ENCODE results near the gene ARHGEF4.

The ARHGEF4 gene

GRCh38 chr2:131009713-131010475, 173.2 kb downstream of the ARHGEF4 start:
- Histone ChIP-seq H4K20me1 (ENCODE audit: insufficient read depth, low read length, poor library complexity, severe bottlenecking) (no peaks in the 10 kb centered on the region), H3K4me2 (ENCODE audit: low read depth, low read length, poor library complexity, severe bottlenecking) (peak overlapping the region; percentile 60), H3K4me1 (ENCODE audit: insufficient read depth, low read length, poor library complexity, severe bottlenecking) (peaks cover 28% of the 10 kb centered on the region), H3K9ac (ENCODE audit: low read depth, low read length, poor library complexity, severe bottlenecking) (no peak overlapping the region), H3F3A (ENCODE audit: low read depth) (no peaks in the 10 kb centered on the region), H3K9me3 (ENCODE audit: insufficient read depth, low read depth, low read length) (no peaks in the 10 kb centered on the region), H3K9me2 (replicated peaks; ENCODE audit: low read depth, low read length) (no peaks in the 10 kb centered on the region), H3K27me3 (ENCODE audit: insufficient read depth, low read length, poor library complexity, severe bottlenecking) (no peaks in the 10 kb centered on the region), H3K36me3 (ENCODE audit: insufficient read depth, low read length) (no peaks in the 10 kb centered on the region), H2AFZ (ENCODE audit: low read length) (peak overlapping the region; percentile 67), H3K79me2 (ENCODE audit: insufficient read depth, low read length) (no peaks in the 10 kb centered on the region), H3K4me3 (ENCODE audit: low read length, poor library complexity, severe bottlenecking) (peak overlapping the region; percentile 56)
- TF ChIP-seq CTCF (conservative IDR thresholded peaks at IDR 0.05; ENCODE audit: low read length): no peak
- no peak for TF ChIP-seq EZH2phosphoT487 (IDR thresholded peaks at IDR 0.05; ENCODE audit: borderline replicate concordance)

GRCh38 chr2:131010566-131010965, 173.9 kb downstream of the ARHGEF4 start:
- Histone ChIP-seq H3K9me2 (replicated peaks; ENCODE audit: low read depth, low read length) (no peaks in the 10 kb centered on the region), H2AFZ (ENCODE audit: low read length) (peak overlapping the region; percentile 67), H3K4me2 (ENCODE audit: low read depth, low read length, poor library complexity, severe bottlenecking) (peak overlapping the region; percentile 60), H3K27me3 (ENCODE audit: insufficient read depth, low read length, poor library complexity, severe bottlenecking) (no peaks in the 10 kb centered on the region), H3K36me3 (ENCODE audit: insufficient read depth, low read length) (no peaks in the 10 kb centered on the region), H3K9me3 (ENCODE audit: insufficient read depth, low read depth, low read length) (no peaks in the 10 kb centered on the region), H3K4me1 (ENCODE audit: insufficient read depth, low read length, poor library complexity, severe bottlenecking) (peaks cover 28% of the 10 kb centered on the region), H3F3A (ENCODE audit: low read depth) (no peaks in the 10 kb centered on the region), H3K79me2 (ENCODE audit: insufficient read depth, low read length) (no peaks in the 10 kb centered on the region), H3K9ac (ENCODE audit: low read depth, low read length, poor library complexity, severe bottlenecking) (peak overlapping the region; percentile 8), H4K20me1 (ENCODE audit: insufficient read depth, low read length, poor library complexity, severe bottlenecking) (no peaks in the 10 kb centered on the region), H3K4me3 (ENCODE audit: low read length, poor library complexity, severe bottlenecking) (peak overlapping the region; percentile 56)
- TF ChIP-seq CTCF (conservative IDR thresholded peaks at IDR 0.05; ENCODE audit: low read length) (no peak), EZH2phosphoT487 (IDR thresholded peaks at IDR 0.05; ENCODE audit: borderline replicate concordance) (no peak)

- Histone ChIP-seq H3K4me2 (ENCODE audit: low read depth, low read length, poor library complexity, severe bottlenecking) (peak overlapping the region; percentile 60), H3K9me3 (ENCODE audit: insufficient read depth, low read depth, low read length) (no peaks in the 10 kb centered on the region), H3K79me2 (ENCODE audit: insufficient read depth, low read length) (no peaks in the 10 kb centered on the region), H3K27me3 (ENCODE audit: insufficient read depth, low read length, poor library complexity, severe bottlenecking) (no peaks in the 10 kb centered on the region), H3K36me3 (ENCODE audit: insufficient read depth, low read length) (no peaks in the 10 kb centered on the region), H3K4me3 (ENCODE audit: low read length, poor library complexity, severe bottlenecking) (no peak overlapping the region), H3K4me1 (ENCODE audit: insufficient read depth, low read length, poor library complexity, severe bottlenecking) (peaks cover 28% of the 10 kb centered on the region), H3F3A (ENCODE audit: low read depth) (no peaks in the 10 kb centered on the region), H3K9me2 (replicated peaks; ENCODE audit: low read depth, low read length) (no peaks in the 10 kb centered on the region), H4K20me1 (ENCODE audit: insufficient read depth, low read length, poor library complexity, severe bottlenecking) (no peaks in the 10 kb centered on the region), H3K9ac (ENCODE audit: low read depth, low read length, poor library complexity, severe bottlenecking) (no peak overlapping the region), H2AFZ (ENCODE audit: low read length) (peak overlapping the region; percentile 67; the same call in 1 of the 2 replicates)
- TF ChIP-seq EZH2phosphoT487 (IDR thresholded peaks at IDR 0.05; ENCODE audit: borderline replicate concordance) (no peak), CTCF (conservative IDR thresholded peaks at IDR 0.05; ENCODE audit: low read length) (no peak)
These were observed 174.8 kb downstream of the ARHGEF4 start for GRCh38 chr2:131011486-131011885.

Data from Loucy (cell line).